LNCaP clone FGC (cell line): ENCODE results near the gene RSAD1.

Experiments used
- DNase-seq: peaks from one replicate; pipeline ENCODE4 v3.0.0-alpha.2; 2011; ENCODE audit warnings: low read depth
- H3K4me3 ChIP-seq: 2 replicates; pipeline ENCODE4 v1.5.1; 2011; ENCODE audit warnings: mild to moderate bottlenecking, low read depth, low read length, control low read depth
- TF ChIP-seq, protein P1 (sequence below): IDR thresholded peaks from 2 replicates; pipeline ENCODE4 v1.5.1; 2012; ENCODE audit warnings: mild to moderate bottlenecking; ENCODE audit not compliant: control insufficient read depth, insufficient read depth; ENCODE audit errors: extremely low read depth

RSAD1 gene

GRCh38 chr17:50440172-50440837, 38.4 kb upstream of the RSAD1 start:
- no peak for DNase-seq
- H3K4me3 ChIP-seq = no peak overlapping the region
- TF ChIP-seq, protein P1, sequence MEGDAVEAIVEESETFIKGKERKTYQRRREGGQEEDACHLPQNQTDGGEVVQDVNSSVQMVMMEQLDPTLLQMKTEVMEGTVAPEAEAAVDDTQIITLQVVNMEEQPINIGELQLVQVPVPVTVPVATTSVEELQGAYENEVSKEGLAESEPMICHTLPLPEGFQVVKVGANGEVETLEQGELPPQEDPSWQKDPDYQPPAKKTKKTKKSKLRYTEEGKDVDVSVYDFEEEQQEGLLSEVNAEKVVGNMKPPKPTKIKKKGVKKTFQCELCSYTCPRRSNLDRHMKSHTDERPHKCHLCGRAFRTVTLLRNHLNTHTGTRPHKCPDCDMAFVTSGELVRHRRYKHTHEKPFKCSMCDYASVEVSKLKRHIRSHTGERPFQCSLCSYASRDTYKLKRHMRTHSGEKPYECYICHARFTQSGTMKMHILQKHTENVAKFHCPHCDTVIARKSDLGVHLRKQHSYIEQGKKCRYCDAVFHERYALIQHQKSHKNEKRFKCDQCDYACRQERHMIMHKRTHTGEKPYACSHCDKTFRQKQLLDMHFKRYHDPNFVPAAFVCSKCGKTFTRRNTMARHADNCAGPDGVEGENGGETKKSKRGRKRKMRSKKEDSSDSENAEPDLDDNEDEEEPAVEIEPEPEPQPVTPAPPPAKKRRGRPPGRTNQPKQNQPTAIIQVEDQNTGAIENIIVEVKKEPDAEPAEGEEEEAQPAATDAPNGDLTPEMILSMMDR = no peak

- no peak for DNase-seq
- TF ChIP-seq, protein P1 = no peak
- no peak overlapping the region for H3K4me3 ChIP-seq
Measured at GRCh38 chr17:50440838-50441829, 37.5 kb upstream of the RSAD1 start.

DNA sequence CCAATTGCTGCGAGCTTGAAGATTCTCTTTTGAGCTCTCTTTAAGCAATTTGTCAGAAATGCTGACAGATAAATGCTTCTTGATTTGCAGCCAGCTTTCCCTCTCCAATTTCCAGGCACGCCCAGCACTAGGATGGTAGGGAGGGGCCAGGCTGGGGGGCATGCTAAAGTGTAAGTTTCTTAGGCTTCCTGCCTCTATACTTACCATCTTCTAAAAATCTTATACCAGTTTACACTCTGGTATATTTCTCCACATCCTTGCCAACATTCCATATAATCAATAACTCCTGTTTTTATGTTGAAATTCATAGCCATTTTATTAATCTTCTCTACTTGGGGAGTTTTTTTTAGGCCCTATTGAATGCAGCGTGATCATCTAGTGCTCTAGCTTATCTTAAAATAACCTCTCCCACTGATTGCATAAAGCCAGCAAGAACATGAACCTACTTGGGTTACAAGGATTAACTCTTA, 35.1 kb upstream of the RSAD1 start:
- TF ChIP-seq, protein P1 = no peak
- no peak overlapping the region for H3K4me3 ChIP-seq
- no peak for DNase-seq

DNA sequence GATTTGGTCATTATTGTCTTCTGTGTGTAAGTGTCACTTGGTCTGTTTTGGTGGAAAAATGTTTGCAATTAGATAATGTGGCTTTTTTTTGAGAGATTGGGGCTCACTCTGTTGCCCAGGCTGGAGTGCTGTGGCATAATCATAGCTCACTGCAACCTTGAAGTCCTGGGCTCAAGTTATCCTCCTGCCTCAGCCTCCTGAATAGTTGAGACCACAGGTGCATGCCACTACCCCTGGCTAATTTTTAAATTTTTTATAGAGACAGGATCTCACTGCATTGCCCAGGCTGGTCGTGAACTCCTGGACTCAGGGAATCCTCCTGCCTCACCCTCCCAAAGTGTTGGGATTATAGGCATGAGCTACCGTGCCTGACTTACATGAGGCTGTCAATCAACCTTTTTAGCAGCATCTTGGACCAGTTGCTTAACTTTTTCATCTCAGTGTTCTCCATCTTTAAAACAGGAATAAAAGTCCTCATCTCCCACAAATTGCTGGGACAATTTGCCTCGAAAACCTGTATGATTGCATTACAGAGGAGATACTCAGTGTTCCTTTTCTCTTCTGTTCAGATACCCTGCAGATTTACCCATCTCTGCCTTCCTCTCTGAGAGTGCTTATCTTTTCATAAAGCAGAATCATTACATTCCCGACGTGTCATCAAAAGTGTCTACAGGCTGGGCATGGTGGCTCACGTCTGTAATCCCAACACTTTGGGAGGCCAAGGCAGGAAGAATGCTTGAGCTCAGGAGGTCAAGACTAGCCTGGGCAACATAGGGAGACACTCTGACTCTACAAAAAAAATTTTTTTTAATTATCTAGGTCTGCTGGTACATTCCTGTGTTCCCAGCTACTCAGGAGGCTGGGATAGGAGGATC, 33.6 kb upstream of the RSAD1 start:
- DNase-seq = no peak
- TF ChIP-seq, protein P1 = no peak
- H3K4me3 ChIP-seq = no peak overlapping the region

- TF ChIP-seq, protein P1 = no peak
- DNase-seq = no peak
- H3K4me3 ChIP-seq = no peak overlapping the region
Measured at GRCh38 chr17:50445730-50446325, 32.8 kb upstream of the RSAD1 start.
